ENCODE measurements around the gene PARD3. TPM values are rescaled to one million over a fixed set of nuclear protein-coding genes. Genes with fewer than 3 reads are reported as not detected.

The PARD3 gene
- polyA plus RNA-seq (2013), result 35.9 and 38.6 TPM in 2 replicates

DNA sequence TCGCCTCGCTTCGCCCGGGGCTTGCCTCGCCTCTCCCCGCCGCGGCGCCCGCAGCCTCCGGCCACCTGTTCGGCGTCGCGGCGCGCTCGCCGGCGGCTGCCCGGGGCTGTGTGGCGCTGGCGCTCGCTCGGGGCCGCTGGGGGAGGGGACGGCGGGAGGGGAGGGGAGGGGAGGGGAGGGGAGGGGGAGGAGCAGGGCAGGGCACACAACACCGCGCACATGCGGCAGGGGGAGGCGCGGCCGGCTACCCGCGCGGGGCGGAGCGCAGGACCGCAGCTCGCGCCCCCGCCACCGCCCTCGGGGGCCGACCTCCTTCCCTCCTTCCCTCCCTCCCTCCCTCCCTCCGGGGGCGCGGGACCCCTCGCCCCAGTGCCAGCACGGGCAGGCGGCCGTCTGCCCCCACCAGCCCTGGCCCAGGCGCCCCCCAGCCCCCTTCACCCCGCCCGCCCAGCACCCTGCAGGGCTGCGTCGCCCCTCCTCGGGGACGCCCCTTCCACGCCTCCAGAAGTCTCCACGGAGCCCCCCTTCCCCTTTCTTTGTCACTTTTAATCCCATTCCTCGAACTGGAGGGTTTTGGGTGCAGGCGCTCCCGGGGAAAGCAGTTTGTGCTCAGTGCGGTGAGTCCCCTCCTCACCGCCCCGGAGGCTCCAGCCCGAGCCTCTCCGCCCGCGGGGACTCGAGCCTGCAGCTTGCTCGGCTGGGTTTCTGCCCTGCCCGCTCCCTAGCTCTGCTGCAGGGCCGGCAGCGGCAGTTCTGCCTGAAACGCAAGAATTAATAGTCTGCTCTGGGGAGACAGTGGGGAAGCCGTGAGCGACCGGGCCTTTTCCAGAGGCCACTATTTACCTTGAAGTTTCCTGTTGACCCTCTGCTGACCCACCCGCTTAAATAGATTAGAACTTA, at the start of gene PARD3:
PARD3 (minus strand) TSS at position 112 of the 900 bp plus-strand sequence. CDS start 301 bp downstream, outside the sequence.
- Histone ChIP-seq H3K36me3 (ENCODE audit: control insufficient read depth in 1 of 2, insufficient read depth in 2 of 2, low read length in 2 of 2) (no peaks in the 10 kb centered on the region), H3K9ac (ENCODE audit: low read length) (peak within 1 kb of the TSS; percentile 88)

GRCh38 chr10:34864149-34865067, 49.3 kb upstream of the PARD3 start:
- Histone ChIP-seq H3K9ac (ENCODE audit: low read length) (no peak overlapping the region), H2BK12ac (ENCODE audit: low read length) (no peak overlapping the region), H2BK5ac (ENCODE audit: low read depth, low read length, poor library complexity) (no peak overlapping the region), H2AFZ (ENCODE audit: insufficient read depth, low read length, poor library complexity) (no peak overlapping the region), H4K8ac (ENCODE audit: low read depth, low read length) (no peak overlapping the region), H3K4ac (ENCODE audit: low read depth, low read length) (no peak overlapping the region), H2AK5ac (ENCODE audit: low read length) (no peak overlapping the region), H3K27ac (ENCODE audit: low read depth, low read length) (no peak overlapping the region), H3K27me3 (ENCODE audit: insufficient read depth, low read length) (no peaks in the 10 kb centered on the region), H3K4me3 (ENCODE audit: low read depth, low read length) (no peak overlapping the region), H3K18ac (ENCODE audit: low read length) (no peak overlapping the region), H3K14ac (ENCODE audit: low read length) (no peak overlapping the region), H4K12ac (ENCODE audit: low read depth, low read length) (no peak overlapping the region), H3K23ac (ENCODE audit: low read length) (no peak overlapping the region), H2BK120ac (ENCODE audit: insufficient read depth, low read length, poor library complexity) (no peak overlapping the region), H3K79me1 (ENCODE audit: low read length) (no peaks in the 10 kb centered on the region), H3K4me2 (ENCODE audit: low read length) (no peak overlapping the region), H3K9me3 (ENCODE audit: insufficient read depth, low read depth, low read length) (no peaks in the 10 kb centered on the region), H4K91ac (ENCODE audit: low read depth, low read length) (no peak overlapping the region), H3K36me3 (ENCODE audit: control insufficient read depth in 1 of 2, insufficient read depth in 2 of 2, low read length in 2 of 2) (no peaks in the 10 kb centered on the region), H3K4me1 (ENCODE audit: control insufficient read depth in 1 of 2, insufficient read depth in 2 of 2, low read length in 2 of 2) (no peaks in the 10 kb centered on the region), H3K79me2 (ENCODE audit: control insufficient read depth, insufficient read depth, low read length, poor library complexity) (no peaks in the 10 kb centered on the region)
- no CpG with 5 or more reads among the region's 12 CpGs for WGBS (ENCODE audit: extremely low coverage, insufficient coverage, insufficient read length)
- no peak for DNase-seq

More for the DNA sequence above, at the start of gene PARD3:
- peak within 1 kb of the TSS; percentile 81 for H4K12ac ChIP-seq (ENCODE audit: low read depth, low read length)
- H3K4me2 ChIP-seq (ENCODE audit: low read length), result peak within 1 kb of the TSS; percentile 96
- peak within 1 kb of the TSS; percentile 91 for H2BK5ac ChIP-seq (ENCODE audit: low read depth, low read length, poor library complexity)
- peaks cover 11% of the 10 kb centered on the region for H3K79me1 ChIP-seq (ENCODE audit: low read length)
- DNase-seq, result peak; percentile 76 to 86
- peak within 1 kb of the TSS; percentile 90 for H2AFZ ChIP-seq (ENCODE audit: insufficient read depth, low read length, poor library complexity)
- no peaks in the 10 kb centered on the region for H3K27me3 ChIP-seq (ENCODE audit: insufficient read depth, low read length)
- H3K4ac ChIP-seq (ENCODE audit: low read depth, low read length), result peak within 1 kb of the TSS; percentile 35
- H2BK120ac ChIP-seq (ENCODE audit: insufficient read depth, low read length, poor library complexity), result peak within 1 kb of the TSS; percentile 93
- H4K8ac ChIP-seq (ENCODE audit: low read depth, low read length), result peak within 1 kb of the TSS; percentile 86
- H3K79me2 ChIP-seq (ENCODE audit: control insufficient read depth, insufficient read depth, low read length, poor library complexity), result peaks cover 13% of the 10 kb centered on the region
- no peaks in the 10 kb centered on the region for H3K9me3 ChIP-seq (ENCODE audit: insufficient read depth, low read depth, low read length)
- no peak within 1 kb of the TSS for H3K23ac ChIP-seq (ENCODE audit: low read length)
- H4K91ac ChIP-seq (ENCODE audit: low read depth, low read length), result peak within 1 kb of the TSS; percentile 96
- peak within 1 kb of the TSS; percentile 23 for H2BK12ac ChIP-seq (ENCODE audit: low read length)
- WGBS (ENCODE audit: extremely low coverage, insufficient coverage, insufficient read length), result no CpG with 5 or more reads among the region's 82 CpGs
- H3K18ac ChIP-seq (ENCODE audit: low read length), result peak within 1 kb of the TSS; percentile 91
- peak within 1 kb of the TSS; percentile 86 for H3K27ac ChIP-seq (ENCODE audit: low read depth, low read length)
- peaks cover 0 to 6% of the 10 kb centered on the region in 2 experiments for H3K4me1 ChIP-seq (ENCODE audit: control insufficient read depth in 1 of 2, insufficient read depth in 2 of 2, low read length in 2 of 2)
- H2AK5ac ChIP-seq (ENCODE audit: low read length), result peak within 1 kb of the TSS; percentile 9
- H3K14ac ChIP-seq (ENCODE audit: low read length), result peak within 1 kb of the TSS; percentile 94
- H3K4me3 ChIP-seq (ENCODE audit: low read depth, low read length), result peak within 1 kb of the TSS; percentile 96

- no peak overlapping the region for H4K12ac ChIP-seq (ENCODE audit: low read depth, low read length)
- no peak overlapping the region for H4K8ac ChIP-seq (ENCODE audit: low read depth, low read length)
- H3K27ac ChIP-seq (ENCODE audit: low read depth, low read length), result no peak overlapping the region
- H4K91ac ChIP-seq (ENCODE audit: low read depth, low read length), result no peak overlapping the region
- no peak overlapping the region for H2AFZ ChIP-seq (ENCODE audit: insufficient read depth, low read length, poor library complexity)
- no peaks in the 10 kb centered on the region for H3K79me1 ChIP-seq (ENCODE audit: low read length)
- H2BK12ac ChIP-seq (ENCODE audit: low read length), result no peak overlapping the region
- H3K4me3 ChIP-seq (ENCODE audit: low read depth, low read length), result no peak overlapping the region
- H2BK5ac ChIP-seq (ENCODE audit: low read depth, low read length, poor library complexity), result no peak overlapping the region
- H3K4me1 ChIP-seq (ENCODE audit: control insufficient read depth in 1 of 2, insufficient read depth in 2 of 2, low read length in 2 of 2), result peaks cover 2 to 5% of the 10 kb centered on the region in 2 experiments
- DNase-seq, result no peak
- no peak overlapping the region for H3K14ac ChIP-seq (ENCODE audit: low read length)
- no peaks in the 10 kb centered on the region for H3K79me2 ChIP-seq (ENCODE audit: control insufficient read depth, insufficient read depth, low read length, poor library complexity)
- no peaks in the 10 kb centered on the region for H3K36me3 ChIP-seq (ENCODE audit: control insufficient read depth in 1 of 2, insufficient read depth in 2 of 2, low read length in 2 of 2)
- H3K18ac ChIP-seq (ENCODE audit: low read length), result no peak overlapping the region
- no peak overlapping the region for H2AK5ac ChIP-seq (ENCODE audit: low read length)
- no peaks in the 10 kb centered on the region for H3K9me3 ChIP-seq (ENCODE audit: insufficient read depth, low read depth, low read length)
- no peak overlapping the region for H2BK120ac ChIP-seq (ENCODE audit: insufficient read depth, low read length, poor library complexity)
- no peak overlapping the region for H3K4ac ChIP-seq (ENCODE audit: low read depth, low read length)
- H3K9ac ChIP-seq (ENCODE audit: low read length), result no peak overlapping the region
- H3K27me3 ChIP-seq (ENCODE audit: insufficient read depth, low read length), result no peaks in the 10 kb centered on the region
- no CpG with 5 or more reads among the region's 3 CpGs for WGBS (ENCODE audit: extremely low coverage, insufficient coverage, insufficient read length)
- H3K23ac ChIP-seq (ENCODE audit: low read length), result no peak overlapping the region
- H3K4me2 ChIP-seq (ENCODE audit: low read length), result no peak overlapping the region
Observed at GRCh38 chr10:34862892-34863291, 47.8 kb upstream of the PARD3 start.

DNA sequence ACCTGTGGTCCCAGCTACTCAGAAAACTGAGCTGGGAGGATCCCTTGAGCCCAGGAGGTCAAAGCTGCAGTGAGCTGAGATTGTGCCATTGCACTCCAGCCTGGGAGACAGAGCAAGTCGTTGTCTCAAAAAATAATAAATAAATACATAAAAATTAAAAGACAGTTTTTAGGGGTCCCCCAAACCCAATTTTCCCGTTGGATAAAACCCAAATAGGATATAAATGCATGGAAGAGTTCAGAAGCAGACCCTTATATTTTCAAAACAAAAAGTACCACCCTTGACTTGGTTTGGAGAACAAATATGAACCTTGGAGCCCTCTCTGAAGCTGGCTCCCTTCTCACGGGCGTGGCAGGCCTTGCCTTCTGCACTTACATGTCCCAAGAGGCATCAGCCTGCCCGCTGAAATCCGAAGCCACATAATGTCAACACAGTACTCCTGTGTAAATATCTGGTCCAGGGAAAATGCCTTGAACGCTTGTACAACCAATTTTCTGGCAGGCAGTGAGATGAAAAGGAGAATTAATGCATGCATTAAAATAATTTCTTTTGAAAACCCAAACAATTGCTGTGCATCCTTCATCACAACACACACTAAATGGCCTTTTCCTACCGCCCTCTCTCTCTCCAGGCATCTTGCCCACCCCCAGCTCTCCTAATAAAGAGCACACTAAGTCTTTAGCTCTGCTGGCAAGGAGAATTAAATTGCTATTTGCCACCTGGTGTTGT, 46.4 kb upstream of the PARD3 start:
- WGBS (ENCODE audit: extremely low coverage, insufficient coverage, insufficient read length), result no CpG with 5 or more reads among the region's 8 CpGs
- DNase-seq, result no peak

More for the DNA sequence above, 46.4 kb upstream of the PARD3 start:
- Histone ChIP-seq H3K27ac (ENCODE audit: low read depth, low read length) (no peak overlapping the region), H2AFZ (ENCODE audit: insufficient read depth, low read length, poor library complexity) (no peak overlapping the region), H3K9ac (ENCODE audit: low read length) (no peak overlapping the region), H3K4ac (ENCODE audit: low read depth, low read length) (no peak overlapping the region), H3K27me3 (ENCODE audit: insufficient read depth, low read length) (no peaks in the 10 kb centered on the region), H3K4me2 (ENCODE audit: low read length) (no peak overlapping the region), H4K8ac (ENCODE audit: low read depth, low read length) (no peak overlapping the region), H4K12ac (ENCODE audit: low read depth, low read length) (no peak overlapping the region), H2BK120ac (ENCODE audit: insufficient read depth, low read length, poor library complexity) (no peak overlapping the region), H3K9me3 (ENCODE audit: insufficient read depth, low read depth, low read length) (no peaks in the 10 kb centered on the region), H3K14ac (ENCODE audit: low read length) (no peak overlapping the region), H3K79me2 (ENCODE audit: control insufficient read depth, insufficient read depth, low read length, poor library complexity) (no peaks in the 10 kb centered on the region), H3K4me3 (ENCODE audit: low read depth, low read length) (no peak overlapping the region), H3K36me3 (ENCODE audit: control insufficient read depth in 1 of 2, insufficient read depth in 2 of 2, low read length in 2 of 2) (no peaks in the 10 kb centered on the region), H3K18ac (ENCODE audit: low read length) (no peak overlapping the region), H2BK12ac (ENCODE audit: low read length) (no peak overlapping the region), H4K91ac (ENCODE audit: low read depth, low read length) (no peak overlapping the region), H3K4me1 (ENCODE audit: control insufficient read depth in 1 of 2, insufficient read depth in 2 of 2, low read length in 2 of 2) (peaks cover 4 to 9% of the 10 kb centered on the region in 2 experiments), H2AK5ac (ENCODE audit: low read length) (no peak overlapping the region), H2BK5ac (ENCODE audit: low read depth, low read length, poor library complexity) (no peak overlapping the region), H3K23ac (ENCODE audit: low read length) (no peak overlapping the region), H3K79me1 (ENCODE audit: low read length) (no peaks in the 10 kb centered on the region)

Measured in trophoblast cell (in vitro differentiated cells and primary cell).